ENCODE measurements around the gene IL3RA.
"Not testable (repeated sequence)": the region's sequence is repeated elsewhere in the genome, so short reads cannot be mapped to it uniquely, and the experiment has no call there.

IL3RA gene

GRCh38 chrX:1400049-1400448 lies 63.5 kb downstream of the IL3RA start:
- DNase-seq (ENCODE audit: low read depth): no peak

- DNase-seq (ENCODE audit: low read depth): no peak
These were observed 64.3 kb downstream of the IL3RA start for GRCh38 chrX:1400742-1401471.

GRCh38 chrX:1401611-1402430 lies 65.2 kb downstream of the IL3RA start:
- DNase-seq (ENCODE audit: low read depth): no peak

GRCh38 chrX:1403228-1403627 lies 66.6 kb downstream of the IL3RA start:
- no peak for DNase-seq (ENCODE audit: low read depth)

GRCh38 chrX:1403867-1404266 lies 67.3 kb downstream of the IL3RA start:
- not testable (repeated sequence) for DNase-seq (ENCODE audit: low read depth)

GRCh38 chrX:1405769-1406168 lies 69.2 kb downstream of the IL3RA start:
- DNase-seq (ENCODE audit: low read depth): not testable (repeated sequence)

- DNase-seq (ENCODE audit: low read depth): no peak
These were observed 70.5 kb downstream of the IL3RA start for GRCh38 chrX:1407035-1407434.

- no peak for DNase-seq (ENCODE audit: low read depth)
These were observed 74.7 kb downstream of the IL3RA start for GRCh38 chrX:1411326-1411725.

GRCh38 chrX:1412551-1413161 lies 76.1 kb downstream of the IL3RA start:
- DNase-seq (ENCODE audit: low read depth): no peak

- DNase-seq (ENCODE audit: low read depth): no peak
These were observed 79.8 kb downstream of the IL3RA start for GRCh38 chrX:1416327-1416784.

GRCh38 chrX:1416965-1417760 lies 80.6 kb downstream of the IL3RA start:
- DNase-seq (ENCODE audit: low read depth): no peak

- no peak for DNase-seq (ENCODE audit: low read depth)
These were observed 81.6 kb downstream of the IL3RA start for GRCh38 chrX:1417921-1418771.

- no peak for DNase-seq (ENCODE audit: low read depth)
These were observed 82.4 kb downstream of the IL3RA start for GRCh38 chrX:1418901-1419544.

GRCh38 chrX:1419545-1420355 lies 83.2 kb downstream of the IL3RA start:
- no peak for DNase-seq (ENCODE audit: low read depth)

GRCh38 chrX:1420371-1420770 lies 83.8 kb downstream of the IL3RA start:
- no peak for DNase-seq (ENCODE audit: low read depth)

GRCh38 chrX:1421433-1422134 lies 85.0 kb downstream of the IL3RA start:
- DNase-seq (ENCODE audit: low read depth): no peak

GRCh38 chrX:1422135-1422465 lies 85.5 kb downstream of the IL3RA start:
- no peak for DNase-seq (ENCODE audit: low read depth)

- DNase-seq (ENCODE audit: low read depth): no peak
These were observed 86.6 kb downstream of the IL3RA start for GRCh38 chrX:1423215-1423614.

GRCh38 chrX:1424147-1424851 lies 87.7 kb downstream of the IL3RA start:
- no peak for DNase-seq (ENCODE audit: low read depth)
